NCI-H345 treated with DMSO at 0.1 percent for 48 hours (cell line): ENCODE measurements around the gene HDAC9.
"Not testable (repeated sequence)": the region's sequence is repeated elsewhere in the genome, so short reads cannot be mapped to it uniquely, and the experiment has no call there.

Experiments
- DNase-seq: peaks from one replicate; lab custom pipeline; 2025; ENCODE audit not compliant: unreplicated experiment; lab: John Stamatoyannopoulos, UW

Gene HDAC9

DNA sequence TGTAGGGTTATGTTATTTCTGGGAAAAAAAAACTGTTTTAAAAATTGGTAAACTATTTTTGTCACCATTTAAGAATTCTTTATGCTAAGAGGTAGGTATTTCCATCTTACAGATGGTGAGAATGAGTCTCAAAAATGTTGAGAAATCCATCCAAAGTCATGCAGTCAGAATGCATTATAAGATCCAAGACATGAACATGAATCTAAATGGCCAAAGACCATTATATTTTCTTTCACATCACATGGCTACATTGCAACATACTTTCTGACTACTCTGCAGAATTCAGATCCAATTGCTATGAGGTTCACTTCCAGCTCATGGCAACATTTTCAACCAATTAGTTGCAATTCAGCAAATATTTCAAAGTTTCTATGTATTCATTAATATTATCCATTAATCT lies 440.7 kb downstream of the HDAC9 start:
- DNase-seq = no peak

- DNase-seq = no peak
Measured at GRCh38 chr7:18939771-18940592, 444.4 kb downstream of the HDAC9 start.

- no peak for DNase-seq
Measured at GRCh38 chr7:18940593-18941134, 445.1 kb downstream of the HDAC9 start.

- no peak for DNase-seq
Measured at GRCh38 chr7:18941207-18941606, 445.7 kb downstream of the HDAC9 start.

GRCh38 chr7:18948521-18948920 lies 453.0 kb downstream of the HDAC9 start:
- no peak for DNase-seq

GRCh38 chr7:18952846-18953245 lies 457.3 kb downstream of the HDAC9 start:
- DNase-seq = no peak

- DNase-seq = no peak
Measured at GRCh38 chr7:18958627-18959026, 463.1 kb downstream of the HDAC9 start.

DNA sequence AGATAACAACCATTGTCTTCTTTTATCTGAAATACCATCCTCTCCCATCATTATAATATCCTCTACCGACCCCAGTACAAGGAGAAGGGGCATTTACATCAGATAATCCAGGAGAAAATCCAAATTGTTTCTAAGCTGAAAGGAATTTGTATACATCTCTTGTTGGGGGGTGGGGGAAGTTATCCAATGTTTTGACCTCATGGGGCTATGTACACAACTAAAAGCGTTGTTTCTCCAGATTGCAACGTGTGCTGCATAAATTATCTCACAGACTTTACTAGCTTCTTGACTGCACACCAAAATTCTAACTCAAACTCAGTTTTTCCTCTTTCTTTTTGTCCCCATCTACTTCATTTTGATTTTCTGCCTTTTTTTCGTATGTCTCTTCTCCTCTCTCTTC lies 465.2 kb downstream of the HDAC9 start:
- DNase-seq = no peak

DNA sequence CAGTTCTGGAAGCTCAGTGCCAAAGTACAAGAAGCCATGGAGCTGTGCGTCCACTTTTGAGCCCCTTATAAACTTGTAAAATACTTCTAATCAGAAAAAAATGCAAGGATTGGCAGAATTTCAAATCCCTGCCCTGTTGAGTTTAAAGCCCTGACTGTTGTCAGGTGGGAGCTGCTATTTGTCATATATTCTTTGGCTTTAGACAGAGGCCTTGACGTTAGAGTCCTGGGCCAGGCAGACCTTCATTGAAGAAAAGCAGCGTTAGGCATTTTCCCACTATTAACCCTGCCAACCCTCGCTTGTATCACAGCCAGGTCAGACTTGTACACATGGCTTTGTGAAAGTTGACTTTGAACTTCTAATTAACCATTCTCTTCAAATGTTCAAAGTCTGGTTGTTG lies 466.5 kb downstream of the HDAC9 start:
- DNase-seq = no peak

DNA sequence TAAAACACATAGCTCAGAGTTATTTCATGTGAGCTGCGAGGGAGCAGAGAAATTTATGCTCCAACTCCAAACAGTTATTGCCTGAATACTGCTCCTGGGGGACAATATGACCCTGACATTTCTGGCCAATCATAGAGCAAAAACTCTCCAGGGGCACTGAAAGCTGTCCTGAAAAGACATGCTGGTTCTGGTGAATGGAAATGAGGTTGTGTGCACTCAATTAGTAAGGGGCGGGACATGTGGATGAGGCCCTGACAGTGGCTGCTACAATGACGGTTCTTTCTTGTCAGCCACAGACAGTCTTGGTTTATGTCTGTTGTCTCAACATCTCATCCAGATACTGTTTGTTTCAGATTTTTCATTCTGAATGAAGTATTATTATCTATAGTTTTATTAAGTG lies 470.1 kb downstream of the HDAC9 start:
- no peak for DNase-seq

- DNase-seq = not testable (repeated sequence)
Measured at GRCh38 chr7:18967755-18968154, 472.2 kb downstream of the HDAC9 start.

DNA sequence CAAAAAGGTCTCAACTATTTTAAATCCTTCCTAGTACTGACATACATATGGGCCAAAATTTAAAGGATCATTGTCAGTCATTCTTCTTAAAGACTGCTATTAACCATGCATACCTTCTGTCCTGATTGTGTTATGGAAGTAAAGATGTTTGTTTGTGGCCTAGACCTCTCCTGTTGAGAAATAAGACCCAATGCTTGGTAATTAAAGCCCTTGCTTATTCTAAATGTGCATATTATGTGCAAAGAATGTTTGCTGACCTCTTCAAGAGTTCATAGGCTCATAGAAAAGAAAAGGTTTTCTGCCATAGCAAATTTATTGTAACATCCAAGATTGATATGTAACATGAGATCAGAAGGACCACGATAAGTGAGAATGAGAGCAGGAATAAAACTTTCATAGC lies 476.3 kb downstream of the HDAC9 start:
- DNase-seq = no peak

DNA sequence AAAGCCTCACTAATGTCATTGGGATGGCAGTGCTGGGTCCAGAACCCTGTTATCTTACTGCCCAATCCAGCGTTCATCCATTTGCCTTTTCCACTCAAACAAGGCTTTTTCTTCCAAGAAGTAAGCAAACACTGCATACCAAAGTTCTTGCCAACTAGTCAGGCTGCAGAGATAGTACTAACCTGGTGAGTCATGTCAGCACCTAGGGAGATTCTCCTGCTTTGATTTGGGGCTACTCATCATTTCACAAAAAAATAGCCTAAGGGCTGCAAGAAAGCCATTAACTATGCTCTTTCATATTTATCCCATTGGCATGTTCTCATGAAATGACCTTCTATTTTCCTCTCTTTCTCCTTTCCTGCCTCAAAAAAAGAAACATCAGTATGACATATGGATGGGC lies 479.3 kb downstream of the HDAC9 start:
- no peak for DNase-seq

- no peak for DNase-seq
Measured at GRCh38 chr7:18975276-18975675, 479.7 kb downstream of the HDAC9 start.

- DNase-seq = no peak
Measured at GRCh38 chr7:18975689-18976280, 480.2 kb downstream of the HDAC9 start.

- DNase-seq = no peak
Measured at GRCh38 chr7:18976715-18977471, 481.3 kb downstream of the HDAC9 start.

DNA sequence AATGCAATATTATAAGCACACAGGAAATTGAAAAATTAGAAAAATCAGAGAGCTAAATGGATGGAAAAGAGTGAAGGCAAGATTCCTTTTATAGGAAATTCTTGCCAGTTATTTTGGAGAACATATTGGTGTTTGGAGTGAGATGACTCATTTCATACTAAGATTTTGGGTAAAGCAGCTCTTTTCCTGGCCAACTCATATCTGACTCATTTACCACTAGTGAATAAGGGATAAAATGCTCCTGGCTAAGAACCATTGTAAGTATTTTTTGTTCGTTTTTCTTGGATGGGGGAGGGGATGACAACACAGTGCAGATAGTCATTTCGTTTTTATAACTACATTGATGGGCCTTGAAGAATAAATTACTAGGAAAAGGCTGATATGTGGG lies 482.6 kb downstream of the HDAC9 start:
- DNase-seq = no peak

DNA sequence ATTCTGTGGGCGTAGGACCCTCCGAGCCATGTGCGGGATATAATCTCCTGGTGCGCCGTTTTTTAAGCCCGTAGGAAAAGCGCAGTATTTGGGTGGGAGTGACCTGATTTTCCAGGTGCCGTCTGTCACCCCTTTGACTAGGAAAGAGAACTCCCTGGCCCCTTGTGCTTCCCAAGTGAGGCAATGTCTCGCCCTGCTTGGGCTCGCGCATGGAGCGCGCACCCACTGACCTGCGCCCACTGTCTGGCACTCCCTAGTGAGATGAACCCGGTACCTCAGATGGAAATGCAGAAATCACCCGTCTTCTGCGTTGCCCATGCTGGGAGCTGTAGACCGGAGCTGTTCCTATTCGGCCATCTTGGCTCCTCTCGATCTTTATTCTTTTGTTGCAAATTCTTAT lies 495.2 kb downstream of the HDAC9 start:
- DNase-seq = not testable (repeated sequence)

DNA sequence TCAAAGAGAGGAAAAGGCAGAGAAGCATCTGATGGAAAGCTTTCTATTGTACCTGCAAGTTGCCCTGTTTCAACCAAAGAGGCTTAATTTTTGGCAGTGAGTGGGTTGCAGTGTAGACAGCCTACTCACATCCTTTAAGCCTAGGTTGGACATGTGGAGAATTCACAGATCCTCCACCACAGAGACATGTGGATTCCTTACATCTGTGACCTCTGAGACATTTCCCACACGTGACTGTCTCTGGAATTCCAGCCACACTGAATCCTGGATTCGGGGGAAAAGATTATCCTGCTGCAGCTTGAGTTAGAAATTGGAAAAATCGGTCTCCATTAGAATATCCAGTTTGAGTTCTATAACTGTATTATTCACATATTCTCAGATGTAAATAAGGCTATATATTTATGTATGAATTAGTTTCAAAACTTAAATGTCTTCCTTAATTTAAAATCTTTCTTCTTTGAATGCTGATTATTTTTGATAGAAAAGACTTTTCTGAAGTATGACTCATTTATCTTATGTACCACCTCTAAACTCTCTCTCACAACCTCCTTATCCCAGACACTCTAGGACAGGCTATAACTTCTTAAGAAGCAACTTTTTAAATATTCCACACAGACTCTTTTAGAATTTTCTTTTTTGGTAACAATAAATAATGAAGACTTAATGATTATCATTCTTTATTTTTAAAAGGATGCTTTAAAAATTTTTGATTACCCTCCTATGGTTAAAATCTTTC lies 498.6 kb downstream of the HDAC9 start:
- no peak for DNase-seq

DNA sequence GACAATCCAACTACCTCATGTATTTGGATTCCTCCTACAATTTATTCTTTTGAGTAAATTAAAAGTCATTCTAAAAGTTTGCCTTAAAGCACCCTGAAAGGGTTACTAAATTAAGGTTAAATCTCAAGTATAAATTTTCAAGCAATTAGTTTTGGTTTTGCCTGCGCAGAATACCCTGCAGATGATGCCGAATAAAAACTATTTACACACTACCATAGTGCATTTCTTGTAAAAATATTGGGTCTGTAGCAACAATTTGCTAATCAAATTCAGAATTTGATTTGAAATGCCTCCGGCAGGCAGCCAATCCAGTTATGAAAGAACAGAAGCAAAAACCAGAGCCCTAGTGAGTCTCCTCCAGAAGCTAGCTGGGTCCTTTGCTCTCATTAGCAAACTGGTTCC lies 499.7 kb downstream of the HDAC9 start:
- DNase-seq = no peak

DNA sequence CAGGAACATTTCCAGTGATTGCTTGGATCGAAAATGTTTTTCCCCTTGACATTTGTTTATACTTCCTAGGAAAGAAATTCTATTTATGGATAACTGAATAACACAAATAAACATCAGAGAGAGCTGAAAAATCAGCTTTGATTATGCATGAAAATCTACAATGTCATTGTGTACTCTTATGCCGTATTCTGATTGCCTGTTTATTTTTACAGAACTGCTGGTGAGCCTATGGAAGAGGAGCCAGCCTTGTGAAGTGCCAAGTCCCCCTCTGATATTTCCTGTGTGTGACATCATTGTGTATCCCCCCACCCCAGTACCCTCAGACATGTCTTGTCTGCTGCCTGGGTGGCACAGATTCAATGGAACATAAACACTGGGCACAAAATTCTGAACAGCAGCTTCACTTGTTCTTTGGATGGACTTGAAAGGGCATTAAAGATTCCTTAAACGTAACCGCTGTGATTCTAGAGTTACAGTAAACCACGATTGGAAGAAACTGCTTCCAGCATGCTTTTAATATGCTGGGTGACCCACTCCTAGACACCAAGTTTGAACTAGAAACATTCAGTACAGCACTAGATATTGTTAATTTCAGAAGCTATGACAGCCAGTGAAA lies 500.4 kb downstream of the HDAC9 start:
- DNase-seq = no peak
